GM23248 (cell line): Measurements from ENCODE around the gene ABLIM2. TPM values are rescaled to one million over a fixed set of nuclear protein-coding genes. Genes with fewer than 3 reads are reported as not detected.

Experiments used
- DNase-seq: peaks from one replicate; pipeline ENCODE4 v3.0.0-alpha.2; 2015
- H2AFZ ChIP-seq: fragments of 200-600 bp; sonication (generic); 2 replicates; pipeline ENCODE4 v1.6.1; 2016; ENCODE audit warnings: antibody characterized with exemption
- H3F3A ChIP-seq: fragments of 200-600 bp; sonication (generic); 2 replicates; pipeline ENCODE4 v1.6.1; 2016; ENCODE audit warnings: mild to moderate bottlenecking, antibody characterized with exemption, mixed run types; ENCODE audit not compliant: insufficient read depth
- H3K27ac ChIP-seq: fragments of 200-600 bp; sonication (generic); 2 replicates; pipeline ENCODE4 v1.5.1; 2016; ENCODE audit warnings: mild to moderate bottlenecking
- H3K27me3 ChIP-seq: fragments of 200-600 bp; sonication (generic); replicated peaks from 2 replicates; pipeline ENCODE4 v1.6.1; 2016; ENCODE audit warnings: mild to moderate bottlenecking; ENCODE audit not compliant: insufficient read depth
- H3K36me3 ChIP-seq: fragments of 200-600 bp; sonication (generic); 2 replicates; pipeline ENCODE4 v1.6.1; 2016; ENCODE audit warnings: low read depth, mild to moderate bottlenecking
- H3K4me1 ChIP-seq: fragments of 200-600 bp; sonication (generic); 2 replicates; pipeline ENCODE4 v1.6.1; 2016; ENCODE audit warnings: mild to moderate bottlenecking; ENCODE audit not compliant: insufficient read depth
- H3K4me2 ChIP-seq: fragments of 200-600 bp; sonication (generic); one replicate; pipeline ENCODE4 v1.6.1; 2016; ENCODE audit warnings: mild to moderate bottlenecking; ENCODE audit not compliant: unreplicated experiment
- H3K4me3 ChIP-seq: fragments of 200-600 bp; sonication (generic); 2 replicates; pipeline ENCODE4 v1.5.1; 2016; ENCODE audit warnings: mild to moderate bottlenecking
- H3K79me2 ChIP-seq: fragments of 200-600 bp; sonication (generic); 2 replicates; pipeline ENCODE4 v1.6.1; 2016; ENCODE audit warnings: mild to moderate bottlenecking; ENCODE audit not compliant: insufficient read depth
- H3K9ac ChIP-seq: fragments of 200-600 bp; sonication (generic); 2 replicates; pipeline ENCODE4 v1.6.1; 2016; ENCODE audit warnings: mild to moderate bottlenecking
- H3K9me2 ChIP-seq: fragments of 200-600 bp; sonication (generic); 2 replicates; pipeline ENCODE4 v1.6.1; 2016; ENCODE audit warnings: mixed run types, mild to moderate bottlenecking, moderate library complexity; ENCODE audit not compliant: insufficient read depth
- H3K9me3 ChIP-seq: fragments of 200-600 bp; sonication (generic); one replicate; pipeline ENCODE4 v1.6.1; 2017; ENCODE audit warnings: low read depth
- H4K20me1 ChIP-seq: fragments of 200-600 bp; sonication (generic); 2 replicates; pipeline ENCODE4 v1.6.0; 2016; ENCODE audit not compliant: insufficient read depth
- EZH2 ChIP-seq: fragments of 200-600 bp; sonication (generic); IDR thresholded peaks from 2 replicates; pipeline ENCODE4 v1.6.1; 2018; ENCODE audit warnings: antibody characterized with exemption, mild to moderate bottlenecking; ENCODE audit not compliant: insufficient read depth, poor library complexity, severe bottlenecking
- EZH2phosphoT487 ChIP-seq: fragments of 200-600 bp; sonication (generic); IDR thresholded peaks from 2 replicates; pipeline ENCODE4 v1.6.1; 2018; ENCODE audit warnings: antibody characterized with exemption, moderate library complexity, mild to moderate bottlenecking, low read depth; ENCODE audit not compliant: insufficient read depth
- WGBS, 2 experiments: methylation state at CpG; one replicate each; pipeline ENCODE4 v1.1.6; 2015 to 2017; ENCODE audit warnings: low lambda C conversion rate in 2 of 2, low coverage in 1 of 2; ENCODE audit errors: missing lambda C conversion rate in 2 of 2; 5-methylcytosine and 5-hydroxymethylcytosine counted together
- in situ Hi-C: fragments of 300-500 bp; cut with MboI; formaldehyde crosslinking; loops from 2 replicates; pipeline ENCODE4 v1.15.0; 2020
- polyA plus RNA-seq: library from polyadenylated mRNA; unstranded; fragments of >200 nt; fragmentation: Nextera tagmentation; extraction: Ambion mirVana; gene quantifications from 2 replicates; pipeline ENCODE4 v1.2.1, GENCODE V29; 2016
- total RNA-seq: library from RNA; depleted of rRNA; stranded (reverse); fragments of >200 nt; shearing (Covaris generic); gene quantifications from 2 replicates; pipeline ENCODE4 v1.2.3, GENCODE V29; 2014

ABLIM2 gene
- total and polyA plus RNA-seq, 2 experiments from 2014 or later = not detected

DNA sequence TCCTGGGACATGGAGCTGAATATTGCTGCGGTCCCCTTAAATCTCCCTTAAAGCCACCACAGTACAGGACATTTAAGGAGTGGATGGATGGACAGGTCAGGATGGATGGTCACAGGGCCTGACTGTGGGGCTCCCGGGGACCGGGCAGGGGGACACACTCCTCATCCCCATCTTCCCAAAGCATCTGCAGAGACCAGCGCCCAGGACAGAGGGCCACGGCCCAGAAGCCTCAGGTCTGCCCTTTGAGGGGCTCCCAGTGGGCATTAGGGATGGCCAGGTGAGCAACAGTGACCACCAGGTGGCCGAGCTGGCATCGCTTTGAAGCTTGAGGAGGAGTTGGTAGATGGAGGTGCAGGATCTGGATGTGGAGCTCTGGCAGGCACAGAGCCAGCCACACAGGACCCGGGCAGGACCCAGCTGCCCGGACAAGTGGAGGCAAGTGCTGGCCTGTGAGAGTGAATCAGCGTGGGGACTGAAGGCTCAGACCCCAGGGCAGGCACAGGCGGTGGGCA, 51.4 kb downstream of the ABLIM2 start:
- Histone ChIP-seq H3F3A (no peaks in the 10 kb centered on the region), H3K9me2 (no peaks in the 10 kb centered on the region), H3K27ac (no peak overlapping the region), H3K79me2 (no peaks in the 10 kb centered on the region), H3K4me3 (no peak overlapping the region), H2AFZ (no peak overlapping the region), H4K20me1 (no peaks in the 10 kb centered on the region), H3K9ac (no peak overlapping the region), H3K4me1 (no peaks in the 10 kb centered on the region), H3K9me3 (no peaks in the 10 kb centered on the region), H3K36me3 (no peaks in the 10 kb centered on the region), H3K27me3 (peaks cover 85% of the 10 kb centered on the region), H3K4me2 (no peak overlapping the region)
- no peak for DNase-seq
- TF ChIP-seq EZH2phosphoT487 (no peak), EZH2 (no peak)
- in situ Hi-C loops = no loop called here
- WGBS, 2 experiments = 63 to 66% methylated on average over 9 to 11 of the region's 11 CpGs

GRCh38 chr4:8106451-8107025, 52.1 kb downstream of the ABLIM2 start:
- DNase-seq = no peak
- no peak overlapping the region for H3K27ac ChIP-seq
- peaks cover 85% of the 10 kb centered on the region for H3K27me3 ChIP-seq
- WGBS, 2 experiments = 60% methylated on average over 24 of the region's 24 CpGs
- H3K4me2 ChIP-seq = no peak overlapping the region
- no peaks in the 10 kb centered on the region for H4K20me1 ChIP-seq
- H3K79me2 ChIP-seq = no peaks in the 10 kb centered on the region
- in situ Hi-C loops = no loop called here
- no peaks in the 10 kb centered on the region for H3K4me1 ChIP-seq
- H2AFZ ChIP-seq = no peak overlapping the region
- no peaks in the 10 kb centered on the region for H3K9me2 ChIP-seq
- no peak overlapping the region for H3K4me3 ChIP-seq
- H3K36me3 ChIP-seq = no peaks in the 10 kb centered on the region
- H3K9ac ChIP-seq = no peak overlapping the region
- no peaks in the 10 kb centered on the region for H3K9me3 ChIP-seq
- H3F3A ChIP-seq = no peaks in the 10 kb centered on the region
- no peak for TF ChIP-seq EZH2phosphoT487
- no peak for TF ChIP-seq EZH2

DNA sequence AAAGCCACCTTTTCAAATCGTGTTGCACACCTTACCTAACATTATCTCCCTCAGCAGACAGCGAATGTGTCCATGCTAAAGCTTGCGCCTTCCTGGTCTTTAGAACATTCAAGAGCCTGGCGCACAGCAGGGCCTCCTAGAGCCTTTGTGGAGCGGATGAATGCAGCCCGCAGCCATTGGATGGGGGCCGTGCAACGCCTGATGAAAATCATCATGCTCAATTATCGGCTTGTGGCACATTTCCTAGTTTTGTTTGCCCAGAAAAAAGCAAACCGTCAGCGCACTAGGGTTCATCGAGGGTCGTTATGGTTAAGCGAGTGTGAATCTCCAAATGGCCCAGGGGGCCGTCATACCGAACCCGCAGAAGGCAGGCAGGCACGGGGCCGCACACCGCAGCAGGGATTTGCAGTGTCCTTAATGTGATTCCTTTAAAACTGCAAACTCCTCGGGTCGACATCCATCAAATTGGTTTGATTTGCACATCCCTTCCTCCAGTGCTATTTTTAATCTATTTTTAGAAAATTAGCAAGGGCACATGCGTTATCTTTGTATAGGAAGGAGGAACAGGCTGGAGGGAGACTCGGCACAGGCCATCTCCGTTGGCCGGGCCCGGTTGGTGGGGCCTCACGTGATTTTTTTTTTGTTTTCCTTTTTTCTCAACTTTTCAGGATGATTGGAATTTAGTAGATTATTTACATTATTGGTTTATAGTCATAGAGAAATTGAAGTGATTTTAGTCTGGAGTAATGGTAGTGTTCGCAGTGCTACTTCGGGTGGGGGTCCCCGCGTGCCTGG, 53.1 kb downstream of the ABLIM2 start:
- Histone ChIP-seq H3K79me2 (no peaks in the 10 kb centered on the region), H3K27me3 (peaks cover 85% of the 10 kb centered on the region), H3K36me3 (no peaks in the 10 kb centered on the region), H3K27ac (no peak overlapping the region), H2AFZ (no peak overlapping the region), H3K4me1 (no peaks in the 10 kb centered on the region), H3K4me3 (no peak overlapping the region), H3K4me2 (no peak overlapping the region), H3K9ac (no peak overlapping the region), H3K9me3 (no peaks in the 10 kb centered on the region), H3K9me2 (no peaks in the 10 kb centered on the region), H3F3A (no peaks in the 10 kb centered on the region), H4K20me1 (no peaks in the 10 kb centered on the region)
- 67 to 70% methylated on average over 32 of the region's 32 CpGs for WGBS, 2 experiments
- in situ Hi-C loops = no loop called here
- DNase-seq = no peak
- TF ChIP-seq EZH2phosphoT487 = no peak
- no peak for TF ChIP-seq EZH2

- H2AFZ ChIP-seq = no peak overlapping the region
- in situ Hi-C loops = no loop called here
- no peaks in the 10 kb centered on the region for H3K9me3 ChIP-seq
- WGBS, 2 experiments = 32 to 33% methylated on average over 22 of the region's 22 CpGs
- H3K27me3 ChIP-seq = peaks cover 85% of the 10 kb centered on the region
- no peak overlapping the region for H3K4me3 ChIP-seq
- H3K4me2 ChIP-seq = no peak overlapping the region
- H3K4me1 ChIP-seq = no peaks in the 10 kb centered on the region
- no peak overlapping the region for H3K27ac ChIP-seq
- TF ChIP-seq EZH2 (no peak), EZH2phosphoT487 (no peak)
- no peak for DNase-seq
- H3K36me3 ChIP-seq = no peaks in the 10 kb centered on the region
- H3F3A ChIP-seq = no peaks in the 10 kb centered on the region
- H4K20me1 ChIP-seq = no peaks in the 10 kb centered on the region
- no peak overlapping the region for H3K9ac ChIP-seq
- H3K79me2 ChIP-seq = no peaks in the 10 kb centered on the region
- H3K9me2 ChIP-seq = no peaks in the 10 kb centered on the region
These were observed 53.9 kb downstream of the ABLIM2 start for GRCh38 chr4:8104491-8105305.
